K562 (cell line): ENCODE data around the gene SVBP. TPM values are rescaled to one million over a fixed set of nuclear protein-coding genes. Genes with fewer than 3 reads are reported as not detected.
A peak's percentile ranks its signal among the peaks of the same experiment; 100 is the strongest.

ENCODE experiments used
- ATAC-seq: fragments of 200-7000 bp; cut with Tn5 transposase; 3 replicates; pipeline ENCODE4 v1.9.1; 2020; ENCODE audit warnings: moderate library complexity
- BruUV-seq: library from RNA; stranded (reverse); fragments of 400-500 nt; replicated peaks from 2 replicates; lab custom pipeline; 2021; lab: Mats Ljungman, UMichigan
- CTCF ChIA-PET: fragments of 300-600 bp; formaldehyde crosslinking; extraction: SDS; loops from one replicate; lab custom pipeline; 2021; ENCODE audit warnings: low intra/inter-chr PET ratio; lab: Yijun Ruan, JAX
- POLR2A ChIA-PET: fragments of 300-600, 350-650 bp; sonication (Branson Sonifier 250); formaldehyde crosslinking; extraction: SDS; loops from one replicate; lab custom pipeline; 2021; ENCODE audit warnings: antibody characterized with exemption, inconsistent platforms; lab: Yijun Ruan, JAX
- DNase-seq, 4 experiments: peaks; one replicate each; pipeline versions ENCODE4 v3.0.0 to v3.0.0-alpha.2; 2011 to 2018; ENCODE audit warnings: low spot score in 3 of 4, mixed read lengths in 3 of 4; ENCODE audit errors: extremely low read depth in 1 of 4
- FAIRE-seq: peaks from 2 replicates; lab custom pipeline; 2011; peaks lifted over from hg19 to GRCh38; lab: Jason Lieb, UNC
- H2AFZ ChIP-seq: 2 replicates; pipeline ENCODE4 v1.6.0; 2011; ENCODE audit warnings: low read depth, low read length, control low read depth, inconsistent platforms
- H3K27ac ChIP-seq: fragments of 200-600 bp; 3 replicates; pipeline ENCODE4 v1.8.0; 2011; ENCODE audit warnings: low read depth, mild to moderate bottlenecking, control low read depth, inconsistent platforms, low read length, moderate library complexity, mixed read lengths; ENCODE audit errors: extremely low read depth
- H3K27me3 ChIP-seq, 2 experiments: fragments of 300-600 bp in 1 of 2; 2 replicates in 1 of 2; 3 replicates in 1 of 2; pipeline versions ENCODE4 v1.6.0 to v1.8.0; 2011; ENCODE audit warnings: inconsistent platforms in 2 of 2, low read length in 2 of 2, mild to moderate bottlenecking in 1 of 2, mixed read lengths in 1 of 2, moderate library complexity in 1 of 2; ENCODE audit not compliant: control insufficient read depth in 2 of 2, insufficient read depth in 2 of 2
- H3K36me3 ChIP-seq: fragments of 300-600 bp; 3 replicates; pipeline ENCODE4 v1.8.0; 2011; ENCODE audit warnings: mild to moderate bottlenecking, low read length, inconsistent platforms; ENCODE audit not compliant: control insufficient read depth, insufficient read depth
- H3K4me1 ChIP-seq, 2 experiments: fragments of 200-600 bp in 1 of 2; replicated peaks in 1 of 2; 2 replicates in 1 of 2; 3 replicates in 1 of 2; pipeline versions ENCODE4 v1.5.1 to v1.8.0; 2011; ENCODE audit warnings: inconsistent platforms in 2 of 2, low read length in 2 of 2, mild to moderate bottlenecking in 1 of 2, mixed read lengths in 1 of 2, moderate library complexity in 1 of 2; ENCODE audit not compliant: control insufficient read depth in 2 of 2, insufficient read depth in 2 of 2
- H3K4me2 ChIP-seq: 2 replicates; pipeline ENCODE4 v1.6.1; 2011; ENCODE audit warnings: low read length, control low read depth, inconsistent platforms, mixed read lengths; ENCODE audit not compliant: insufficient read depth
- H3K4me3 ChIP-seq: fragments of 200-600 bp; sonication (generic), shearing (Covaris generic); 2 replicates; pipeline ENCODE4 v1.5.1; 2016; ENCODE audit warnings: control low read depth, inconsistent platforms
- H3K79me2 ChIP-seq: fragments of 200-600 bp; 3 replicates; pipeline ENCODE4 v1.8.0; 2011; ENCODE audit warnings: low read length, inconsistent platforms; ENCODE audit not compliant: control insufficient read depth, insufficient read depth
- H3K9ac ChIP-seq, 2 experiments: 2 replicates each; pipeline versions ENCODE4 v1.6.0 to v1.6.1; 2011; ENCODE audit warnings: low read depth in 2 of 2, low read length in 2 of 2, control low read depth in 1 of 2, inconsistent platforms in 1 of 2, mild to moderate bottlenecking in 1 of 2, mixed read lengths in 1 of 2; ENCODE audit not compliant: insufficient read depth in 1 of 2
- H3K9me1 ChIP-seq: one replicate; pipeline ENCODE4 v1.6.0; 2011; ENCODE audit warnings: inconsistent platforms, mild to moderate bottlenecking, low read length, moderate library complexity; ENCODE audit not compliant: control insufficient read depth, insufficient read depth
- H3K9me3 ChIP-seq: replicated peaks from 2 replicates; pipeline ENCODE4 v1.5.1; 2011; ENCODE audit warnings: low read depth, low read length, inconsistent platforms; ENCODE audit not compliant: control insufficient read depth, insufficient read depth
- H4K20me1 ChIP-seq: replicated peaks from 2 replicates; pipeline ENCODE4 v1.6.1; 2011; ENCODE audit warnings: low read length, inconsistent platforms, mixed read lengths; ENCODE audit not compliant: control insufficient read depth, insufficient read depth
- ARID1B ChIP-seq: fragments of 450-650 bp; IDR thresholded peaks from 2 replicates; pipeline ENCODE4 v1.6.1; 2016; ENCODE audit warnings: antibody characterized with exemption, mild to moderate bottlenecking, inconsistent platforms
- BACH1 ChIP-seq: fragments of 200-800 bp; sonication (Bioruptor generic); IDR thresholded peaks from 2 replicates; pipeline ENCODE4 v1.6.1; 2016; ENCODE audit warnings: missing genetic modification characterization, missing compliant biosample characterization
- CBFA2T2 ChIP-seq: fragments of 450-650 bp; conservative IDR thresholded peaks from 2 replicates; pipeline ENCODE4 v1.6.1; 2017; ENCODE audit warnings: mild to moderate bottlenecking
- CBFA2T3 ChIP-seq: fragments of 450-650 bp; IDR thresholded peaks from 2 replicates; pipeline ENCODE4 v1.6.1; 2017
- CHCHD3 ChIP-seq: fragments of 250-450 bp; sonication (Bioruptor Pico); IDR thresholded peaks from 2 replicates; pipeline ENCODE4 v2.1.2; 2022; ENCODE audit warnings: mild to moderate bottlenecking
- DPF2 ChIP-seq: fragments of 450-650 bp; IDR thresholded peaks from 2 replicates; pipeline ENCODE4 v1.6.1; 2016
- GATA2 ChIP-seq: sonication (generic); formaldehyde crosslinking; IDR thresholded peaks from 2 replicates; pipeline ENCODE4 v1.4.0; 2020; ENCODE audit warnings: mild to moderate bottlenecking, missing genetic modification reagents
- NCOR1 ChIP-seq: fragments of 450-650 bp; IDR thresholded peaks from 2 replicates; pipeline ENCODE4 v1.6.1; 2016; ENCODE audit warnings: mild to moderate bottlenecking, moderate library complexity
- PHB2 ChIP-seq: fragments of 450-650 bp; IDR thresholded peaks from 2 replicates; pipeline ENCODE4 v1.6.1; 2017; ENCODE audit warnings: low read depth
- POLR2AphosphoS5 ChIP-seq: IDR thresholded peaks from 2 replicates; pipeline ENCODE4 v1.6.1; 2011; ENCODE audit warnings: mild to moderate bottlenecking, low read depth, low read length, moderate library complexity; ENCODE audit not compliant: control insufficient read depth, insufficient read depth
- PREB ChIP-seq: sonication (generic); formaldehyde crosslinking; IDR thresholded peaks from 2 replicates; pipeline ENCODE4 v1.8.1; 2023; ENCODE audit warnings: mild to moderate bottlenecking, missing genetic modification reagents
- SMARCA4 ChIP-seq: fragments of 450-650 bp; IDR thresholded peaks from 2 replicates; pipeline ENCODE4 v1.6.1; 2016
- SMC3 ChIP-seq: conservative IDR thresholded peaks from 2 replicates; pipeline ENCODE4 v1.6.1; 2011; ENCODE audit warnings: low read depth, low read length, improper control_type of control experiment; ENCODE audit not compliant: insufficient read depth
- TAL1 ChIP-seq: fragments of 450-650 bp; IDR thresholded peaks from 2 replicates; pipeline ENCODE4 v1.6.1; 2016; ENCODE audit warnings: mild to moderate bottlenecking
- TBL1XR1 ChIP-seq, 2 experiments: IDR thresholded peaks; 2 replicates each; pipeline ENCODE4 v1.6.1; 2012; ENCODE audit warnings: improper control_type of control experiment in 2 of 2, low read length in 2 of 2, mild to moderate bottlenecking in 1 of 2
- THAP12 ChIP-seq: fragments of 250-450 bp; sonication (Bioruptor Pico); IDR thresholded peaks from 2 replicates; pipeline ENCODE4 v1.9.0; 2021; ENCODE audit warnings: mild to moderate bottlenecking, inconsistent platforms
- ZBTB2 ChIP-seq: fragments of 450-650 bp; IDR thresholded peaks from 2 replicates; pipeline ENCODE4 v1.6.1; 2016; ENCODE audit warnings: antibody characterized with exemption
- ZNF121 ChIP-seq: sonication (generic); formaldehyde crosslinking; conservative IDR thresholded peaks from 2 replicates; pipeline ENCODE4 v1.8.0; 2022; ENCODE audit warnings: missing genetic modification reagents
- ZNF232 ChIP-seq: sonication (generic); formaldehyde crosslinking; IDR thresholded peaks from 2 replicates; pipeline ENCODE4 v1.8.0; 2022; ENCODE audit warnings: mild to moderate bottlenecking, missing genetic modification reagents
- ZNF274 ChIP-seq: IDR thresholded peaks from 2 replicates; pipeline ENCODE4 v1.6.1; 2011; ENCODE audit warnings: low read depth, mild to moderate bottlenecking, low read length, moderate library complexity, borderline replicate concordance
- ZNF384 ChIP-seq: IDR thresholded peaks from 2 replicates; pipeline ENCODE4 v1.6.1; 2012; ENCODE audit warnings: low read depth, low read length, improper control_type of control experiment
- in situ Hi-C: fragments of 300-500 bp; cut with MboI; formaldehyde crosslinking; loops from 4 replicates; pipeline ENCODE4 v1.15.0; 2018; ENCODE audit warnings: inconsistent platforms, mixed read lengths
- intact Hi-C: fragments of 100-400 bp; cut with micrococcal nuclease; formaldehyde crosslinking; loops from 2 replicates; pipeline ENCODE4 v1.14.2; 2022
- polyA plus RNA-seq, 8 experiments: library from polyadenylated mRNA; depleted of rRNA in 4 of 8; stranded (reverse) in 5 of 8; unstranded in 3 of 8; fragments of >200 nt; fragmentation: Nextera tagmentation in 2 of 8; fragmentation: Illumina TruSeq in 1 of 8; extraction: Ambion mirVana in 2 of 8; extraction: Trizol in 1 of 8; gene quantifications; 2 replicates each; pipeline versions ENCODE4 v1.2.1 to v1.2.3, GENCODE V29; 2011 to 2014; ENCODE audit warnings: inconsistent platforms in 1 of 8, missing spikeins in 1 of 8
- total RNA-seq, 7 experiments: library from RNA; depleted of rRNA in 6 of 7; stranded (reverse); fragments of >200 nt in 6 of 7; fragmentation: Illumina TruSeq in 2 of 7; extraction: Trizol in 2 of 7; gene quantifications; 2 replicates each; pipeline versions ENCODE4 v1.2.1 to v1.2.3, GENCODE V29; 2011 to 2021; ENCODE audit warnings: low replicate concordance in 1 of 7

The SVBP gene
- total and polyA plus RNA-seq, 9 of the 15 experiments (the other 6 are each of a cell fraction or from before 2014, with no cell fraction given): 31.7 to 49.7 (median 40.0) TPM

GRCh38 chr1:42831273-42831672, 14.1 kb upstream of the SVBP start:
- Histone ChIP-seq H3K27ac (peak overlapping the region; percentile 27; the same call in 2 of the 3 replicates), H3K36me3 (peaks cover 65% of the 10 kb centered on the region), H3K4me3 (no peak overlapping the region), H4K20me1 (peaks cover 6% of the 10 kb centered on the region), H3K4me2 (peak overlapping the region; percentile 21; the same call in 1 of the 2 replicates), H3K9me3 (no peaks in the 10 kb centered on the region), H3K79me2 (peaks cover 65% of the 10 kb centered on the region), H3K4me1 (peaks cover 31 to 41% of the 10 kb centered on the region in 2 experiments; a peak in 4 of 5 replicates), H2AFZ (no peak overlapping the region), H3K9ac (peak overlapping the region in 1 of 2 experiments; percentile 53; a peak in 1 of 4 replicates), H3K9me1 (peaks cover 11% of the 10 kb centered on the region), H3K27me3 (no peaks in the 10 kb centered on the region)
- in situ Hi-C loops (no loop called here), intact Hi-C loops (no loop called here)
- DNase-seq (peak in 3 of 4 experiments; percentile 38 to 90 (median 76)), ATAC-seq (peak; percentile 21), FAIRE-seq (peak; percentile 56)
- ChIA-PET POLR2A (interaction anchor here (0.6 to 10.7 kb wide), 9 partner anchors 10 to 124 kb away, joined by 3 to 94 read pairs (median 4); partner anchors contain the start of gene ZNF691), CTCF (no interaction called here)
- BruUV-seq: no TSS peak
- peak; percentile 76 for TF ChIP-seq CBFA2T2
- peak; percentile 21; the same call in 1 of the 2 replicates for TF ChIP-seq POLR2AphosphoS5
- TF ChIP-seq ZNF232: no peak
- TF ChIP-seq ZNF274: no peak
- peak; percentile 15; the same call in 1 of the 2 replicates for TF ChIP-seq TAL1
- no peak for TF ChIP-seq PREB
- TF ChIP-seq NCOR1: peak; percentile 48; the same call in 1 of the 2 replicates
- TF ChIP-seq ARID1B: peak; percentile 65; the same call in 1 of the 2 replicates
- TF ChIP-seq CHCHD3 (CRISPR knock-in tag): no peak
- TF ChIP-seq DPF2: peak; percentile 71
- no peak for TF ChIP-seq THAP12 (CRISPR knock-in tag)
- TF ChIP-seq SMARCA4: 0 out of 2 replicates have a peak, but pooled peaks have one; percentile 40
- TF ChIP-seq CBFA2T3: peak; percentile 89
- peak; percentile 32; the same call in 1 of the 2 replicates for TF ChIP-seq PHB2
- TF ChIP-seq ZBTB2: 0 out of 2 replicates have a peak, but pooled peaks have one; percentile 43
- peak in 1 of 2 experiments; percentile 43; a peak in 1 of 4 replicates for TF ChIP-seq TBL1XR1 (IDR thresholded peaks at IDR 0.05; ENCODE audit: low read length in 2 of 2)
- no peak for TF ChIP-seq BACH1
- TF ChIP-seq ZNF384: peak; percentile 76
- TF ChIP-seq GATA2 (CRISPR knock-in tag): 0 out of 2 replicates have a peak, but pooled peaks have one; percentile 28
- TF ChIP-seq ZNF121 (CRISPR knock-in tag): peak; percentile 44; the same call in 1 of the 2 replicates
- TF ChIP-seq SMC3: no peak
